HL-60/S4 treated with phorbol 12-myristate 13-acetate at 8.2 ng/mL for 4 days and 3 days (cell line): ENCODE measurements around the gene CDKN1C.

Source experiments
- in situ Hi-C: fragments of 300-500 bp; cut with MboI; formaldehyde crosslinking; loops from 2 replicates; pipeline ENCODE4 v1.15.0; 2022; ENCODE audit warnings: low sequenced_read_pairs

CDKN1C gene

GRCh38 chr11:2849994-2850770 lies 35.4 kb downstream of the CDKN1C start:
- in situ Hi-C loops, result no loop called here

DNA sequence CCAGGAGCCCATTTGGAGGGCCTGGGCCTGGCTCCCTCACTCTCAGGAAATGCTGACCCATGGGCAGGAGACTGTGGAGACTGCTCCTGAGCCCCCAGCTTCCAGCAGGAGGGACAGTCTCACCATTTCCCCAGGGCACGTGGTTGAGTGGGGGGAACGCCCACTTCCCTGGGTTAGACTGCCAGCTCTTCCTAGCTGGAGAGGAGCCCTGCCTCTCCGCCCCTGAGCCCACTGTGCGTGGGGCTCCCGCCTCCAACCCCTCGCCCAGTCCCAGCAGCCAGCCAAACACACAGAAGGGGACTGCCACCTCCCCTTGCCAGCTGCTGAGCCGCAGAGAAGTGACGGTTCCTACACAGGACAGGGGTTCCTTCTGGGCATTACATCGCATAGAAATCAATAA lies 37.1 kb downstream of the CDKN1C start:
- in situ Hi-C loops, result no loop called here

DNA sequence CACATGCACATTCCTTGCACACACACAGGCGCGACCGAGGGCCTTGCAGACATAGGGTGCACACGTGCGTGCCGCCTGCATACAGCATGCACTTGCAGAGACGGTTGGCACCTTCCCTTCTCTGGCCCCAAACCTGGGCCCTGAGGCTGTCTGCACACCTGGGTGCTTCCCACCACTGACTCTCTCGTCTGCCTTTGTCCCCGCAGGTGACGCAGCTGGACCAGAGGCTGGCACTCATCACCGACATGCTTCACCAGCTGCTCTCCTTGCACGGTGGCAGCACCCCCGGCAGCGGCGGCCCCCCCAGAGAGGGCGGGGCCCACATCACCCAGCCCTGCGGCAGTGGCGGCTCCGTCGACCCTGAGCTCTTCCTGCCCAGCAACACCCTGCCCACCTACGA lies 38.0 kb downstream of the CDKN1C start:
- in situ Hi-C loops, result no loop called here

DNA sequence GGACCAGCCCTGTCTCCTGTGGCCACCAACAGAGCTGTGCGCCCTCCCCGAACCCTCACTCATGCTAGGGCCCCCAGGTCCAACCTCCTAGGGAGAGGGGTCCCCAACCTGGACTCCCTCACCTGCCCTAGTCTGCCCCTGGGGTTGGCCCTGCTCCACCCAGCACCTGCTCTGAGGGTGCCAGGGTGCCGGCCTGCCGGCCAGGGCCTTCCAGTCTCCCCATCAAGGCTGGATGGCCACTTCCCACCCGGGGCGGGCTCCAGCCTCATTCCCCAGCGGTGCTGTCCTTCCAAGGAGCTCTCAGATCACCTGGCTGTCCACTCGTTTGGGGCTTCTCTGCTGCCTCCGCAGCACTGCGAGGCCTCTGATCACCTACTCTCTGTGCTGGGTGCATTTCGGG lies 39.1 kb downstream of the CDKN1C start:
- in situ Hi-C loops, result no loop called here

GRCh38 chr11:2846056-2846455 lies 39.5 kb downstream of the CDKN1C start:
- in situ Hi-C loops, result no loop called here

DNA sequence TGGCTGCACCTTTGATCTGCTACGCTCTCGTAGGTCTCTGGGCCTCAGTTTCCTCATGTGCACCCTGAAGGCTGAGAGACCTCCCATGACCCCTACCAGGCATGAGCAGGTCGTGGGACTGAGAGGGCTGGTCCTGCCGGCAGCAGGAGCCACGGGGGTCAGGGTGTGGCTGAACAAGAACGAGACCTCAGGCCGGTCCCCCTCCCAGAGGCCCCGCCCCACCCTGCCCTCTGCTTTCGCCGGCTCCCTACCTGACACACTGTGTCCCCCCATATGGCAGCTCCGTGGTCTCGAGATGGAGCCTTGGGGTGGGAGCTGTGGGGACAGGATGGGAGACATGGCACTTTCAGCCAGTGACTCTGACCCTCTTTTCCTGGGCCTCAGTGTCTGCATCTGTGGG lies 40.6 kb downstream of the CDKN1C start:
- in situ Hi-C loops, result no loop called here

DNA sequence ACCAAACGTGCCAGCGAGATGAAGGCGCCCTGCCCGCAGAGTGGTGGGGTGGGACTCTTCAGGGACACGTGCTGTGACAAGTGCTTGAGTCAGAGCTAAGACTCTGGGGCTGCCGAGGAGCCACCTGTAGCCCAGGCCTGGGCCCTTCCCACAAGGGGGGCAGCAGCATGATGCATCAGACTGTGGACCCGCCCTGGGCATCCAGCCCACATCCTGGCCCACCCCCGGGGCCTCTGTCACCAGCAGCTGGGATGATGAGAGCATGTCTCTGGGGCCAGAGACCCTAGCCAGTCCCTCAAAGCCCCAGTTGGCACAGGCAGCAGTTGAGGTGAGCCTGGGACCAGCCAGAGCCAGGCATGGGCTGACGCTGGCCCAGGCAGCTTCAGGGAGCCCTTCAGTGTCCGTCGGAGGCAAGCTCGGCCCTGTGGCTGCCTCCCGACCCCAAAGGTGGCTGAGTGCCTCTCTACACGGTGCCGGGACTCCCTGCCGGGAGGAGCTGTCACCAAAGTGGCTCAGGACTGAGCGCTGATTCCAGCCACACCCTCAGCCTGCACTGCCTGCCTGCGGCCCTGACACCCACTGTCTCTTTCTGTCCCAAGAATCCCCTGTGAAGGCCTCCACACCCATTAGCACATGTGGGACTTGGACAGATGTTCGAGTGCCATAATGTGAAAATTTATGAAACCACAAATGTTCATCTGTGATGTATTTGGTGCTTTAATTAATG lies 41.3 kb downstream of the CDKN1C start:
- in situ Hi-C loops, result no loop called here

DNA sequence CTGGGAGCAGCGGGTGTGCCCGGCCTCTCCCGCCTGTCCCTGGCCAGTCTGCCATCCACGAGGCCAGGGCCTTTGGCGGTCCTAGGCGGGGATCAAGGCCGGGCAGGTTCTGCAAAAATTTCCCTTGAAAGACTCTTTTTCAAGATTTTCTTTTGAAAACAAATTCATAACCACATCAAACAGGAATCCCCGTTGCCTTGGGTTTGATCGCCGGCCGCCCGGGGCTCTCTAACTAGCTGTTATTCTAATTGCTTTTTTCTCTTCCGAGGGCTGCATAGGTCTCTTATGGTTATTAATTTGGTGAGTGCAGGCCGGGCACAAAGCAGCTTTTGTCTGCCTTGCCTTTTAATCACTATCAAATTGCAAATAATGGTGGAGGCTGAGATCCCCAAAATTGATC lies 42.0 kb downstream of the CDKN1C start:
- in situ Hi-C loops, result no loop called here

GRCh38 chr11:2842876-2843275 lies 42.7 kb downstream of the CDKN1C start:
- in situ Hi-C loops, result no loop called here

DNA sequence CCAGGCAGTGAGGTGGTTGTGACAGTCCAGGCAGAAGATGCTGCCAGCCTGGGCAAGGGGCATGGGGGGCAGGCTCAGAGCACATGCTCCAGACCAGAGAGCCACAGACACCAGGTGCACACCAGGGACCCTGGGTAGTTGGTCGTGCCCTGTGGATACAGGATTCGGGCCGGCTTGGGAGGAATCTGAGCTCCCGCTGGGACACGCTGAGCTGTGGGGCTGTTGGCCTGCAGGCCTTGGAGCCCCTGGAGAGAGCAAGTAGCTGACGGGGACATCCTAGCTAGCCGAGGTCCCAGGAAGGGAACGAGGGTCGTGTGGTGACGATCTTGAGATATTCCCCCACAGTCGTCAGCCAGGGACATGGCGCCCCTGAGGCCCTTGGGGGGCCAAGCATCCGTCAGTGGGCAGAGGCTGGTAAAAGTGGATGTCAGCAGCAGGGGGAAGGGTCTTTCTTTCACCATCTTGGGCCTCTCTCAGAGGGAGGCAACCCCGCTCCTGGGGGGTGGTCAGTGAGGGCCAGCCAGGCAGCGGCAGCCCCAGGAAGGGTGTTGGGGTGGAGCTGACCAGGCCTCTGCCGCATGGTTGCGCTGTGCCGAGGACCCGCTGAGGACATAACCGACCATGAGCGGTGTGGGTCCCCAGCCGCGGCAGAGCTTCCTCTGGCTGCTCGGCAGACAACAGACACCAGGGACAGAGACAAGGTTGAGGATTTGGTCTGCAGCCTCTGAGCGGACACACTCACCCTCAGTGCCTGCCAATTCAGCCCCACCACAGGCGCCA lies 44.0 kb downstream of the CDKN1C start:
- in situ Hi-C loops, result no loop called here

- in situ Hi-C loops, result no loop called here
Measured at GRCh38 chr11:2839395-2839943, 46.1 kb downstream of the CDKN1C start.

DNA sequence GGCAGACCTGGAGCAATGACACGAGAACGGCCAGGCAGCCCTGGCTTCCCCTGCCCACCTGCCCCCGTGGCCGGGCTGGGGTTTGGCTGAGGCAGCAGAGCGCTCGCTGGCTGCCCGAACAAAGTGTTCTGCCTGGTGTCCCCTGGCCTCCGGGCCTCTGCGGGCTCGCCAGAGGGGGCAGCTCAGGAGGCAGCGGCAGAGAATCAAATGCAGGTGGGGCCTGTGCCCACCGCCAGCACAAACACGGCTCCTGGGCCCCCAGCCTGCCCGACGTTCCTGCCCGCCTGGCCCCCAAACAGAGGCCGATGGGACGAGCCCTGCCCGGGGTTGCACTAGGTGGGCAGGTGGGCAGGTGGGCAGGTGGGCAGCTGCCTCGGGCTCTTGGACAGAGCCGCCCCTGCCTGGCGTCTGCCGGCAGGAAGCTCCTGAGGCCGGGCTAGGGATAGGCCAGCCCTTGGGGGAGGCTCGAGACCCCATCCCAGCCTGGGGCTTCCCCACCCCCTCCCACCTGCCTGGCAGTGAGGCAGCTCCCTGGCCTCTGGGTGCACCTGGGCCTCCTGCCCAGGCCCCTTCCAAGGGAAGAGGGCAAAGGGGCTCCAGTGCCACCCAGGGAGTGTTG lies 46.8 kb downstream of the CDKN1C start:
- in situ Hi-C loops, result no loop called here

- in situ Hi-C loops, result no loop called here
Measured at GRCh38 chr11:2838091-2838490, 47.5 kb downstream of the CDKN1C start.

- in situ Hi-C loops, result no loop called here
Measured at GRCh38 chr11:2837651-2838050, 47.9 kb downstream of the CDKN1C start.

- in situ Hi-C loops, result no loop called here
Measured at GRCh38 chr11:2837096-2837601, 48.4 kb downstream of the CDKN1C start.

DNA sequence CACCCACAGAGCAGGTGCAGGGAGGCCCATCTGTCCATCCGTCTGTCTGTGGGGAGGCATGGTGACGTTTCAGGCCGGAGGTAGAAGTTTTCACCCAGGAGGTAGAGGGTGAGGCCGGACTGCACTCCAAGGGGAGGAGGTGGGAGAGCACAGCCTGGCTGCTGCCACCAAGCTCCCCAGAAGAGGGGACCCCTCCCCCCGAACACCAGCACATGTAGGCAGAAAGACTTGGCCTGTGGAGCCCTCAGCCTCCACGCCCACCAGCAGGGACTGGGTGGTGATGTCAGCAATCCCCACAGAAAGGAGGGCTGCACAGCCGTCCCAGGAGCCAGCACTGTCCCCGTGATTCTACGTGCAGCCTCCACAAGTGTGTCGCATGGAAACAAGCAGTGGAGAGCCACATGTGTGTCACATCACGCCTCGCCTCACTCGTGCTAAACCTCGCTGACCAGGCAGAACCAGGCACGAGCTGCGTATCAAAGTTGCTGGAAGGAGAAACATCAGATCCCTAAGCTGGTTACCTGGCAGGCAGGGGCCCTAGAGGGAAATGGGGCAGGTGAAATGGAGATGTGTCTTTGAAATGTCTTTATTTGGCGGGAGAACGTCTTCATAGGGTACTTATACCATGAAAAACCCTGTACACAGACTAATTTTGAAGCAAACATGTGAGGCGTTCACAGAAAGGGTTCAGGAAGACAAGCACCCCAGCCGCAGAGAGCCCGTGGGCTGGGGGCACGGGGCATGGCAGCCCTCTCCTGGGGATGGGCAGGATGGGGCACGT lies 49.1 kb downstream of the CDKN1C start:
- in situ Hi-C loops, result no loop called here

- in situ Hi-C loops, result no loop called here
Measured at GRCh38 chr11:2835751-2836150, 49.8 kb downstream of the CDKN1C start.

- in situ Hi-C loops, result no loop called here
Measured at GRCh38 chr11:2835296-2835695, 50.3 kb downstream of the CDKN1C start.

DNA sequence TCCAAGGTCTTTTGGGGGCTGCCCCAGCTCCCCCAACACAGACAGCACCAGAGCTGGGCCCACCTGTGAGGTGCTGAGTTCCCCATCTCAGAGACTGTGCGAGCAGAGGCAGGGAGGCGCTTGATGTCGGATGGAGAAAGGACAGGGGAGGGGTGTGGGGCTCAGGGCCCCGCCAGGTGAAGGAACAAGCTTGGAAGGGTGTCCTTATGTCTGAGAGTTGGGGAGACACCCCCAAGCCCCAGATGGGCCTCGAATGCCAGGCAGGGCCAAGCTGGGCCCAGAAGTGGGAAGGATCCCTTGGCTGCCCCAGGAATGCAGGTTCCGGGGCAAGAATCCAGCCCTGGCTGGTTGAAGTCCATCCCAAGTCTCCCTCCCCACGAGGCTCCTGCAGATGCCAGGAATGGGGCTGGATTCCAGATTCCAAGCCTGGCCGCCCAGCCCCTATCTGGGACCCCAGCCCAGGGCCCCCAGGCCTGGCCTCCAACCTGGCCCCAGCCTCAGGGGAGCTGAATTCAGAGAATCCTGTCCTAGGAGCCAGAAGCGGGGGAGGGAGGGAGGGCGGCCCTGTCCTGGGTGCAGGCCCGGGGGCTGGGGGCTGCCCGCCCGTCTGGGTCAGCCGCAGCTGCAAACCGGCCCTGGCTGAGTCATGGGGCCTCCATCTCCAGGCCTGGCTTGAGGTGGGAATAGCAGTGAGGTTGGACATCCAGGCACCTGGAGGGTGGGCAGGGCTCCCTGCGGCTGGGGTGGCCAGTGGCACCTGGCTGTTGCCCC lies 50.9 kb downstream of the CDKN1C start:
- in situ Hi-C loops, result no loop called here
